K562 (cell line): Measurements from ENCODE around the gene STT3A. TPM values are rescaled to one million over a fixed set of nuclear protein-coding genes. Genes with fewer than 3 reads are reported as not detected.

Source experiments
- AFF4 ChIP-seq: sonication (generic); formaldehyde crosslinking; IDR thresholded peaks from 2 replicates; pipeline ENCODE4 v1.8.0; 2023; ENCODE audit warnings: mild to moderate bottlenecking, missing genetic modification reagents
- BACH1 ChIP-seq: fragments of 200-800 bp; sonication (Bioruptor generic); IDR thresholded peaks from 2 replicates; pipeline ENCODE4 v1.6.1; 2016; ENCODE audit warnings: missing genetic modification characterization, missing compliant biosample characterization
- BCLAF1 ChIP-seq, 2 experiments: fragments of 450-650 bp in 1 of 2; IDR thresholded peaks; 2 replicates each; pipeline ENCODE4 v1.6.1; 2011 to 2017; ENCODE audit warnings: low read depth in 2 of 2, antibody characterized with exemption in 1 of 2, borderline replicate concordance in 1 of 2, low read length in 1 of 2, mild to moderate bottlenecking in 1 of 2, mixed read lengths in 1 of 2; ENCODE audit not compliant: control insufficient read depth in 1 of 2
- CCNT2 ChIP-seq: IDR thresholded peaks from 2 replicates; pipeline ENCODE4 v1.6.1; 2011; ENCODE audit warnings: borderline replicate concordance, low read depth, mild to moderate bottlenecking, moderate library complexity, mixed read lengths, low read length; ENCODE audit not compliant: insufficient read length; ENCODE audit errors: extremely low read depth
- EHMT2 ChIP-seq: fragments of 450-650 bp; IDR thresholded peaks from 2 replicates; pipeline ENCODE4 v1.6.1; 2018; ENCODE audit warnings: antibody characterized with exemption
- EP400 ChIP-seq: fragments of 450-650 bp; IDR thresholded peaks from 2 replicates; pipeline ENCODE4 v1.6.1; 2017; ENCODE audit warnings: antibody characterized with exemption, mild to moderate bottlenecking, moderate library complexity
- HNRNPLL ChIP-seq: fragments of 200-400 bp; formaldehyde crosslinking; IDR thresholded peaks from 2 replicates; pipeline ENCODE4 v1.6.1; 2017; ENCODE audit warnings: low read length, low read depth, mild to moderate bottlenecking; ENCODE audit not compliant: poor library complexity, severe bottlenecking
- KDM5B ChIP-seq: fragments of 200-600 bp; sonication (generic); IDR thresholded peaks from 2 replicates; pipeline ENCODE4 v1.6.1; 2012; ENCODE audit warnings: low read depth, mild to moderate bottlenecking, moderate library complexity, low read length, control low read depth, inconsistent platforms; ENCODE audit not compliant: insufficient replicate concordance
- MCM5 ChIP-seq: fragments of 450-650 bp; IDR thresholded peaks from 2 replicates; pipeline ENCODE4 v1.6.1; 2016; ENCODE audit warnings: low read depth
- MYNN ChIP-seq, 2 experiments: sonication (generic); formaldehyde crosslinking in 1 of 2; IDR thresholded peaks; 2 replicates each; pipeline versions ENCODE4 v1.5.0 to v1.6.1; 2016 to 2020; ENCODE audit warnings: antibody characterized with exemption in 1 of 2, missing genetic modification reagents in 1 of 2
- PCBP2 ChIP-seq: fragments of 200-400 bp; formaldehyde crosslinking; IDR thresholded peaks from 2 replicates; pipeline ENCODE4 v1.6.1; 2018; ENCODE audit warnings: low read length, low read depth, mild to moderate bottlenecking, moderate library complexity; ENCODE audit not compliant: poor library complexity, severe bottlenecking
- RBBP5 ChIP-seq: fragments of 200-600 bp; sonication (generic); IDR thresholded peaks from 2 replicates; pipeline ENCODE4 v1.6.1; 2012; ENCODE audit warnings: borderline replicate concordance, mild to moderate bottlenecking, low read length, control low read depth, inconsistent platforms; ENCODE audit not compliant: insufficient read depth, poor library complexity, severe bottlenecking
- STAT5A ChIP-seq: IDR thresholded peaks from 2 replicates; pipeline ENCODE4 v1.6.1; 2012; ENCODE audit warnings: low read length, inconsistent platforms, borderline replicate concordance
- TEAD4 ChIP-seq, 2 experiments: sonication (generic) in 1 of 2; formaldehyde crosslinking in 1 of 2; IDR thresholded peaks; 2 replicates each; pipeline versions ENCODE4 v1.6.1 to v1.8.0; 2012 to 2022; ENCODE audit warnings: borderline replicate concordance in 1 of 2, inconsistent platforms in 1 of 2, low read length in 1 of 2, mild to moderate bottlenecking in 1 of 2, missing genetic modification reagents in 1 of 2
- ZNF41 ChIP-seq: fragments of 250-450 bp; sonication (Bioruptor Pico); conservative IDR thresholded peaks from 2 replicates; pipeline ENCODE4 v1.4.0; 2020; ENCODE audit warnings: mild to moderate bottlenecking
- ZNF584 ChIP-seq: fragments of 200-800 bp; sonication (Bioruptor generic); IDR thresholded peaks from 2 replicates; pipeline ENCODE4 v1.6.1; 2016; ENCODE audit warnings: low read depth, mild to moderate bottlenecking, missing genetic modification characterization, missing compliant biosample characterization
- ZNF75A ChIP-seq: fragments of 450-650 bp; formaldehyde crosslinking; IDR thresholded peaks from 2 replicates; pipeline ENCODE4 v1.4.0; 2020; ENCODE audit warnings: mild to moderate bottlenecking
- polyA plus RNA-seq, 8 experiments: library from polyadenylated mRNA; depleted of rRNA in 4 of 8; stranded (reverse) in 5 of 8; unstranded in 3 of 8; fragments of >200 nt; fragmentation: Nextera tagmentation in 2 of 8; fragmentation: Illumina TruSeq in 1 of 8; extraction: Ambion mirVana in 2 of 8; extraction: Trizol in 1 of 8; gene quantifications; 2 replicates each; pipeline versions ENCODE4 v1.2.1 to v1.2.3, GENCODE V29; 2011 to 2014; ENCODE audit warnings: inconsistent platforms in 1 of 8, missing spikeins in 1 of 8
- total RNA-seq, 7 experiments: library from RNA; depleted of rRNA in 6 of 7; stranded (reverse); fragments of >200 nt in 6 of 7; fragmentation: Illumina TruSeq in 2 of 7; extraction: Trizol in 2 of 7; gene quantifications; 2 replicates each; pipeline versions ENCODE4 v1.2.1 to v1.2.3, GENCODE V29; 2011 to 2021; ENCODE audit warnings: low replicate concordance in 1 of 7

Gene STT3A
- total and polyA plus RNA-seq, 9 of the 15 experiments (the other 6 are each of a cell fraction or from before 2014, with no cell fraction given), result 70.7 to 330 (median 192) TPM

DNA sequence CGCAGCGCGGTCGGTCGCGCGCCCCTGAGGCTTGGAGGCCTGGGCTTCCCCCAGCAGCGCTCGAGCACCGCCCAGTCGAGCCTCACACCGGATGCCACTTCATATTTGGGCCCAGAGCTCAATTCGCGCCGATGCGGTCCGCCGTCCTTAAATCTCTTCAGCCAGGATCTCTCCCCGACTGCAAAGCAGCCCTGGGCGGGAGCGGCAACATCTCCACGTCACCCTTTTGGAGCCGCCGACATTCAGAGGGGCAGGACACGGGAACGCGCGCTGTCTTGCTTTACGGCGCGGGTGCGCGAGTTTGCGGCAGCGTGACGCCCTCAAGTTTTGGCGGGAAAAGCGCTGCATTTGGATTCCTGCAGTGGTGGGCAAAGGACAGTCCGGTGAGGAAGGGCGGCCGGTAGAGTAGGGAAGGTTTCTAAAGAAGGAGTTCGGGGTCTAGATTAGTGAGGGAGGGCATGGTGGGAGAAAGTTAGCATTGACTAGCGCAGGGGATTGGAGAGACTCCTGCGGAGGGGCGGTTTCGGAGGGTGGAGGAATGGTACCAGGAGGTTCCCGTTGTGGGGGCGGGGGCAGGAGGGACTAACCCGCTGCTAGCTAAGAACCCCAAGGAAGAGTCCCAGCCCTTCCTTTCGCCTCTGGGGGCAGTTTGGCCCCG is 33.1 kb downstream of the STT3A start (continued):
- TF ChIP-seq EP400 (peak; percentile 98), PCBP2 (no peak), BACH1 (tag) (no peak), ZNF584 (CRISPR knock-in tag) (peak; percentile 65; the same call in 1 of the 2 replicates), CCNT2 (peak; percentile 15), KDM5B (peak; percentile 87), ZNF41 (CRISPR knock-in tag) (0 out of 2 replicates have a peak, but pooled peaks have one; percentile 10), TEAD4 (IDR thresholded peaks at IDR 0.05; ENCODE audit: low read length) (peak; percentile 51), TEAD4 (CRISPR knock-in tag; IDR thresholded peaks at IDR 0.05; ENCODE audit: borderline replicate concordance) (peak; percentile 63; the same call in 1 of the 2 replicates), STAT5A (0 out of 2 replicates have a peak, but pooled peaks have one; percentile 33), MCM5 (no peak), HNRNPLL (peak; percentile 65), AFF4 (CRISPR knock-in tag) (peak; percentile 98), EHMT2 (peak; percentile 43; the same call in 1 of the 2 replicates), MYNN (IDR thresholded peaks at IDR 0.05) (peak; percentile 69; the same call in 1 of the 2 replicates), MYNN (CRISPR knock-in tag; IDR thresholded peaks at IDR 0.05) (no peak), BCLAF1 (IDR thresholded peaks at IDR 0.05; ENCODE audit: borderline replicate concordance in 1 of 2, control insufficient read depth in 1 of 2, low read depth in 2 of 2, low read length in 1 of 2) (no peak; a peak in 1 of 4 replicates), RBBP5 (peak; percentile 97), ZNF75A (CRISPR knock-in tag) (no peak; the same call in 1 of the 2 replicates)
